ENCODE results near the gene KISS1. TPM values are rescaled to one million over a fixed set of nuclear protein-coding genes. Genes with fewer than 3 reads are reported as not detected.

The KISS1 gene
- total and polyA plus RNA-seq, 2 experiments from 2014 or later, result 2.0 to 12.9 TPM

DNA sequence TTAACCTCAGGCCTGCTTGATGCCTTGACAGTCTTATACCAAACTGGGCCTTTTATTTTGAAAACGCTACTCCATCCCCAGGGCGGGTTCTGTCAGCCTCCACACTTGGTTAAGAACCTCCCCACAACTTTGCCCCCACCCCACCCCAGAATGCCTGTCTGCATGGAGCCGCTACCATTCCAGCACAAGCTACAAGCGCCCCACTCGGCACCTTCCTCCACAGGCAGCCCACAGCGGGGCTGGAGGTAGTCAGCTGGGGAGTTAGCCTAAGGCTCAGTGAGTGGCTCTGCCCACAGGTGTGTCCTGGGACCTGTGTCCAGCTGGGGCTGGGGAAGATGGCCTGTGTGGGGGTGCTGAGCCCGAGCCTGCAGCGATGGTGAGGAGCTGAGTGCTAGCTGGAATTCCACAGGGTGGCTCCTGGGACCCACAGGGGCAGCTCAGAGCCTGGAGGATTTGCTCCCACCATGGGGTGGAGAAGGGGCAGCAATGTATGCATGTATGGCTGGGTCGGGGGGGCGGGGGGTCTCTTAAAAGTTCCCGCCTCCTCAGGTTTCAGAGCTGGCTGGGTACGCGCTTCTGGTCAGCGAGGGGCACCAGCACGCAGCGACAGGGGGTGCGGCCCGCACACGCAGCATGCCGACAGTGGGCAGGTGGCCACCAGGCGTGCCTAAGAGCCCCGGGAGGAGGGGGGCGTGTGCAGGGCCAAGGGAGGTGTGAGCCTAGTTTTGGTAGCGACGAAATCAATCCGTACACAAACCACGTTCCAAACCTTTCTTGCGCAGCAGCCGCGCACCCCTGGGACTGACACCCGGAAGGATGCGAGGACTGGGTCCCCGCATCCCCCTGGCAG lies 45.4 kb downstream of the KISS1 start:
- H3K4me3 ChIP-seq, result peak overlapping the region; percentile 97

DNA sequence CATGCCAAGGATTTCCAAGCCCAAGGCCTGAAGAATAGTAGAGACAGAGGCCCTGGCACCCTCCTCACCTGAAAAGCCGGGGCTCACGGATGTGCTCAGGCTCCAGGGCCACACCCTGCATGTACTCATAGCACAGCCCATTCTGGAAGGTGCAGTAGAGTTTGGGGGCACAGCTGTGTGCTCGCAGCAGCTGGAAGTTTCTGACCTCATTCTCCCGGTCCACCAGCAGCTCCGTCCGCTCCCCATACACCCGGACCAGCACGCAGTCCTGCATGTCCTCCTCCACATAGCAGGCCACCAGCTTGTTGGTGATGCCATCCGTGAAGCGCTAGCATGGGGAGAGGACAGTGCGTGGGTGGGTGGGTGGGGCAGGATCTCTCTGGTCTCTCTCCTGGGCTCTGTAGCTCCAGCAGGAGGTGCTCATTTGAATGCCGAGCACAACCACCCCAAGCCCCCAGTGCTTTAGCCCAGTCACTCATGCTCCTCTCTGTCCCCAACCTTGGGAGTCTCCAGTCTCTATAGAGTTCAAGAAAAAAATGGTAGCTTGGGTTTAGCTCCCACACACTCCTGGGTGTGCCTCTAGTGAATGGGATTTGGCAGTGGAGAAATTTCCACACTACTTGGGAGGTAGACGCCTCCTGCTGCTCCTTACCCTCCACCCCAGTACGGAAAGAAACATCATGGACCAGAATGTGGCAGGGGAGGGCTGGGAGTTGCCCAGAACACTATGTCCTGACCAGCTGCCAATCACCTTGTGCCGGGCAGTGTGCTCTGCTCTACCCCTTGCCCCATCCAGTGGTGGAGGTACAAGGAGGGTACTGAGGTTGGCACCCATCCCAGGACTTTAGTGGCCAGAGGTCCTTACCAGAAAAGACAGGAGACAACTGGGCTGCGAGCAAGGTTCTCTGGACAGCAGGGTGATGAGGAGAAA lies 46.4 kb downstream of the KISS1 start:
- 85% methylated on average over 16 of the region's 16 CpGs for WGBS (ENCODE audit: low lambda C conversion rate, missing lambda C conversion rate)
- no peak overlapping the region for H3K4me3 ChIP-seq
- no peaks in the 10 kb centered on the region for H3K9me2 ChIP-seq (replicated peaks; ENCODE audit: insufficient read depth)
- no peak for DNase-seq (ENCODE audit: low spot score)
- no peaks in the 10 kb centered on the region for H3K79me2 ChIP-seq
- peaks cover 11% of the 10 kb centered on the region for H3K4me1 ChIP-seq (ENCODE audit: insufficient read depth)
- no peak for TF ChIP-seq EZH2phosphoT487 (IDR thresholded peaks at IDR 0.05; ENCODE audit: low read depth, severe bottlenecking, unreplicated experiment)
- TF ChIP-seq, protein P1, sequence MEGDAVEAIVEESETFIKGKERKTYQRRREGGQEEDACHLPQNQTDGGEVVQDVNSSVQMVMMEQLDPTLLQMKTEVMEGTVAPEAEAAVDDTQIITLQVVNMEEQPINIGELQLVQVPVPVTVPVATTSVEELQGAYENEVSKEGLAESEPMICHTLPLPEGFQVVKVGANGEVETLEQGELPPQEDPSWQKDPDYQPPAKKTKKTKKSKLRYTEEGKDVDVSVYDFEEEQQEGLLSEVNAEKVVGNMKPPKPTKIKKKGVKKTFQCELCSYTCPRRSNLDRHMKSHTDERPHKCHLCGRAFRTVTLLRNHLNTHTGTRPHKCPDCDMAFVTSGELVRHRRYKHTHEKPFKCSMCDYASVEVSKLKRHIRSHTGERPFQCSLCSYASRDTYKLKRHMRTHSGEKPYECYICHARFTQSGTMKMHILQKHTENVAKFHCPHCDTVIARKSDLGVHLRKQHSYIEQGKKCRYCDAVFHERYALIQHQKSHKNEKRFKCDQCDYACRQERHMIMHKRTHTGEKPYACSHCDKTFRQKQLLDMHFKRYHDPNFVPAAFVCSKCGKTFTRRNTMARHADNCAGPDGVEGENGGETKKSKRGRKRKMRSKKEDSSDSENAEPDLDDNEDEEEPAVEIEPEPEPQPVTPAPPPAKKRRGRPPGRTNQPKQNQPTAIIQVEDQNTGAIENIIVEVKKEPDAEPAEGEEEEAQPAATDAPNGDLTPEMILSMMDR (IDR thresholded peaks at IDR 0.05; ENCODE audit: poor library complexity), result no peak
- no peak for TF ChIP-seq EZH2 (IDR thresholded peaks at IDR 0.05; ENCODE audit: borderline replicate concordance)
- H3K36me3 ChIP-seq (replicated peaks; ENCODE audit: insufficient read depth, low read depth), result no peaks in the 10 kb centered on the region
- no peaks in the 10 kb centered on the region for H4K20me1 ChIP-seq (ENCODE audit: insufficient read depth, poor library complexity, severe bottlenecking)
- no peaks in the 10 kb centered on the region for H3K27me3 ChIP-seq
- H3K9me3 ChIP-seq (ENCODE audit: low read depth), result no peaks in the 10 kb centered on the region
- H3K4me2 ChIP-seq, result peak overlapping the region; percentile 99
- H3K27ac ChIP-seq, result no peak overlapping the region
- no peak overlapping the region for H2AFZ ChIP-seq

More for the DNA sequence above, 45.4 kb downstream of the KISS1 start:
- Histone ChIP-seq H3K36me3 (replicated peaks; ENCODE audit: insufficient read depth, low read depth) (no peaks in the 10 kb centered on the region), H2AFZ (peak overlapping the region; percentile 98), H3K79me2 (no peaks in the 10 kb centered on the region), H3K9me3 (ENCODE audit: low read depth) (no peaks in the 10 kb centered on the region), H4K20me1 (ENCODE audit: insufficient read depth, poor library complexity, severe bottlenecking) (no peaks in the 10 kb centered on the region), H3K4me1 (ENCODE audit: insufficient read depth) (peaks cover 11% of the 10 kb centered on the region), H3K9me2 (replicated peaks; ENCODE audit: insufficient read depth) (no peaks in the 10 kb centered on the region), H3K27me3 (no peaks in the 10 kb centered on the region), H3K27ac (peak overlapping the region; percentile 70), H3K4me2 (peak overlapping the region; percentile 99)
- 25% methylated on average over 29 of the region's 33 CpGs for WGBS (ENCODE audit: low lambda C conversion rate, missing lambda C conversion rate)
- TF ChIP-seq, protein P1 (IDR thresholded peaks at IDR 0.05; ENCODE audit: poor library complexity), result no peak
- TF ChIP-seq EZH2 (IDR thresholded peaks at IDR 0.05; ENCODE audit: borderline replicate concordance) (no peak), EZH2phosphoT487 (IDR thresholded peaks at IDR 0.05; ENCODE audit: low read depth, severe bottlenecking, unreplicated experiment) (no peak)
- DNase-seq (ENCODE audit: low spot score), result no peak

DNA sequence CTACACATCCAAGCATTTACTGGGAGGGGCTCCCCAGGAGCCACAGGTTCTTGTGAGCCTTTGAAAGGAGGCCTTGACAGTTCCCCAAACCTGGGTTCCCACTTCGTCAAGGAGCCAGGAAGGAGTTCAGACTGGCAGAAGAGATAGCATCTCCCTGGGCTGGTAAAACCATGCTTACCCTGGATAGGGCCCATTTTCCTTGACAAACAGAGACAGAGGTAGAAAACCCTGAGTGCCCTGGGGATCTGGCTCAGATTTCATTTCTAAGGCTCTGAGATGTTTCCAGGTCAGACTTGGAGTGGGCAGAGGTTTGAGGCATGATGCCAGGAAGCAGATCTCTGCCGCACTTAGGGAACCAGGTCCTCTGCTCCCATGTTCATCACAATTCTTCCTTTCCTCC lies 47.2 kb downstream of the KISS1 start:
- DNase-seq (ENCODE audit: low spot score), result no peak
- H2AFZ ChIP-seq, result no peak overlapping the region
- H4K20me1 ChIP-seq (ENCODE audit: insufficient read depth, poor library complexity, severe bottlenecking), result no peaks in the 10 kb centered on the region
- H3K4me1 ChIP-seq (ENCODE audit: insufficient read depth), result peaks cover 11% of the 10 kb centered on the region
- H3K9me3 ChIP-seq (ENCODE audit: low read depth), result no peaks in the 10 kb centered on the region
- H3K4me3 ChIP-seq, result no peak overlapping the region
- no peaks in the 10 kb centered on the region for H3K9me2 ChIP-seq (replicated peaks; ENCODE audit: insufficient read depth)
- no peaks in the 10 kb centered on the region for H3K36me3 ChIP-seq (replicated peaks; ENCODE audit: insufficient read depth, low read depth)
- no peak overlapping the region for H3K4me2 ChIP-seq
- H3K27me3 ChIP-seq, result no peaks in the 10 kb centered on the region
- H3K79me2 ChIP-seq, result no peaks in the 10 kb centered on the region
- H3K27ac ChIP-seq, result no peak overlapping the region
- WGBS (ENCODE audit: low lambda C conversion rate, missing lambda C conversion rate), result 91% methylated on average over 2 of the region's 2 CpGs
- TF ChIP-seq, protein P1 (IDR thresholded peaks at IDR 0.05; ENCODE audit: poor library complexity), result no peak
- TF ChIP-seq EZH2 (IDR thresholded peaks at IDR 0.05; ENCODE audit: borderline replicate concordance), result no peak
- TF ChIP-seq EZH2phosphoT487 (IDR thresholded peaks at IDR 0.05; ENCODE audit: low read depth, severe bottlenecking, unreplicated experiment), result no peak

Measured in hepatocyte (in vitro differentiated cells).